Trophoblast cell (in vitro differentiated cells and primary cell): ENCODE data around the gene ZBTB25.

Source experiments
- DNase-seq, 2 donors: peaks; one replicate each; pipeline ENCODE4 v3.0.0-alpha.2; 2016
- H2AFZ ChIP-seq: 2 replicates; pipeline ENCODE4 v1.6.1; 2013; ENCODE audit warnings: low read length, moderate library complexity, mild to moderate bottlenecking; ENCODE audit not compliant: insufficient read depth, poor library complexity
- H2AK5ac ChIP-seq: 2 replicates; pipeline ENCODE4 v1.6.1; 2013; ENCODE audit warnings: mild to moderate bottlenecking, low read length
- H2BK120ac ChIP-seq: 2 replicates; pipeline ENCODE4 v1.6.1; 2013; ENCODE audit warnings: low read length, mild to moderate bottlenecking, moderate library complexity; ENCODE audit not compliant: insufficient read depth, poor library complexity
- H2BK12ac ChIP-seq: 2 replicates; pipeline ENCODE4 v1.6.1; 2013; ENCODE audit warnings: mild to moderate bottlenecking, low read length, moderate library complexity
- H2BK5ac ChIP-seq: 2 replicates; pipeline ENCODE4 v1.6.1; 2013; ENCODE audit warnings: low read length, low read depth, moderate library complexity, mild to moderate bottlenecking; ENCODE audit not compliant: poor library complexity
- H3K14ac ChIP-seq: 2 replicates; pipeline ENCODE4 v1.6.1; 2013; ENCODE audit warnings: mild to moderate bottlenecking, low read length
- H3K18ac ChIP-seq: 2 replicates; pipeline ENCODE4 v1.6.1; 2013; ENCODE audit warnings: mild to moderate bottlenecking, low read length
- H3K23ac ChIP-seq: 2 replicates; pipeline ENCODE4 v1.6.1; 2013; ENCODE audit warnings: low read length
- H3K27ac ChIP-seq: 2 replicates; pipeline ENCODE4 v1.5.1; 2013; ENCODE audit warnings: low read depth, mild to moderate bottlenecking, inconsistent platforms, low read length, moderate library complexity
- H3K27me3 ChIP-seq: 2 replicates; pipeline ENCODE4 v1.6.1; 2013; ENCODE audit warnings: inconsistent platforms, mild to moderate bottlenecking, low read length, moderate library complexity; ENCODE audit not compliant: insufficient read depth
- H3K36me3 ChIP-seq, 2 experiments: 1 replicate in 1 of 2; 2 replicates in 1 of 2; pipeline ENCODE4 v1.6.1; 2013; ENCODE audit warnings: low read length in 2 of 2, mild to moderate bottlenecking in 2 of 2, moderate library complexity in 1 of 2; ENCODE audit not compliant: insufficient read depth in 2 of 2, control insufficient read depth in 1 of 2
- H3K4ac ChIP-seq: 2 replicates; pipeline ENCODE4 v1.6.1; 2013; ENCODE audit warnings: low read depth, mild to moderate bottlenecking, low read length, moderate library complexity
- H3K4me1 ChIP-seq, 2 experiments: 1 replicate in 1 of 2; 2 replicates in 1 of 2; pipeline ENCODE4 v1.6.1; 2013; ENCODE audit warnings: low read length in 2 of 2, mild to moderate bottlenecking in 2 of 2, moderate library complexity in 1 of 2; ENCODE audit not compliant: insufficient read depth in 2 of 2, control insufficient read depth in 1 of 2
- H3K4me2 ChIP-seq: 2 replicates; pipeline ENCODE4 v1.6.1; 2013; ENCODE audit warnings: inconsistent platforms, mild to moderate bottlenecking, low read length, moderate library complexity
- H3K4me3 ChIP-seq: 2 replicates; pipeline ENCODE4 v1.5.1; 2013; ENCODE audit warnings: mild to moderate bottlenecking, low read depth, low read length, inconsistent platforms
- H3K79me1 ChIP-seq: one replicate; pipeline ENCODE4 v1.6.1; 2013; ENCODE audit warnings: low read length
- H3K79me2 ChIP-seq: 2 replicates; pipeline ENCODE4 v1.6.1; 2013; ENCODE audit warnings: low read length, mild to moderate bottlenecking; ENCODE audit not compliant: control insufficient read depth, insufficient read depth, poor library complexity
- H3K9ac ChIP-seq: 2 replicates; pipeline ENCODE4 v1.6.1; 2013; ENCODE audit warnings: mild to moderate bottlenecking, low read length
- H3K9me3 ChIP-seq: 2 replicates; pipeline ENCODE4 v1.6.1; 2013; ENCODE audit warnings: low read depth, mild to moderate bottlenecking, control low read depth, inconsistent platforms, low read length; ENCODE audit not compliant: insufficient read depth
- H4K12ac ChIP-seq: 2 replicates; pipeline ENCODE4 v1.6.1; 2013; ENCODE audit warnings: low read depth, mild to moderate bottlenecking, low read length, moderate library complexity
- H4K8ac ChIP-seq: 2 replicates; pipeline ENCODE4 v1.6.1; 2013; ENCODE audit warnings: low read depth, mild to moderate bottlenecking, low read length, moderate library complexity
- H4K91ac ChIP-seq: one replicate; pipeline ENCODE4 v1.6.1; 2013; ENCODE audit warnings: low read depth, mild to moderate bottlenecking, low read length, moderate library complexity
- WGBS: extraction: QIAGEN DNeasy Blood & Tissue Kit; methylation state at CpG from one replicate; pipeline ENCODE4 v1.1.7; 2013; ENCODE audit warnings: missing lambda C conversion rate; ENCODE audit not compliant: insufficient read length, insufficient coverage; ENCODE audit errors: extremely low coverage; 5-methylcytosine and 5-hydroxymethylcytosine counted together

Gene ZBTB25

GRCh38 chr14:64504897-64505794, 1.5 kb upstream of the ZBTB25 start:
- peak; percentile 83 to 87 for DNase-seq
- peak overlapping the region; percentile 45 for H2BK120ac ChIP-seq
- H3K36me3 ChIP-seq, result no peaks in the 10 kb centered on the region
- H3K4me3 ChIP-seq, result peak overlapping the region; percentile 93
- peak overlapping the region; percentile 99 for H3K4me2 ChIP-seq
- H3K27me3 ChIP-seq, result no peaks in the 10 kb centered on the region
- peaks cover 37% of the 10 kb centered on the region for H3K79me2 ChIP-seq
- no CpG with 5 or more reads among the region's 68 CpGs for WGBS
- H3K9me3 ChIP-seq, result no peaks in the 10 kb centered on the region
- peak overlapping the region; percentile 100 for H3K9ac ChIP-seq
- peak overlapping the region; percentile 100 for H4K91ac ChIP-seq
- peak overlapping the region; percentile 100 for H3K27ac ChIP-seq
- H4K12ac ChIP-seq, result peak overlapping the region; percentile 97
- peaks cover 35% of the 10 kb centered on the region for H3K79me1 ChIP-seq
- H3K4ac ChIP-seq, result peak overlapping the region; percentile 97
- peak overlapping the region; percentile 37 for H3K23ac ChIP-seq
- H2AK5ac ChIP-seq, result peak overlapping the region; percentile 98
- peak overlapping the region; percentile 98 for H2BK5ac ChIP-seq
- H4K8ac ChIP-seq, result peak overlapping the region; percentile 95
- peak overlapping the region; percentile 92 for H3K18ac ChIP-seq
- H2BK12ac ChIP-seq, result peak overlapping the region; percentile 55
- peak overlapping the region; percentile 98 for H3K14ac ChIP-seq
- H3K4me1 ChIP-seq, result peaks cover 13 to 15% of the 10 kb centered on the region in 2 experiments
- peak overlapping the region; percentile 82 for H2AFZ ChIP-seq

GRCh38 chr14:64504310-64504896, 765 bp upstream of the ZBTB25 start, which contains the start of gene ZBTB1:
Gene ZBTB1, plus strand, starts transcription at chr14:64504770. Its CDS starts 16,735 bp downstream, at chr14:64521505.
- H3K14ac ChIP-seq, result peak within 1 kb of the TSS; percentile 98
- H3K4me1 ChIP-seq, result peaks cover 13 to 15% of the 10 kb centered on the region in 2 experiments
- peak within 1 kb of the TSS; percentile 98 for H2AK5ac ChIP-seq
- H4K91ac ChIP-seq, result peak within 1 kb of the TSS; percentile 100
- H2BK5ac ChIP-seq, result peak within 1 kb of the TSS; percentile 98
- no peaks in the 10 kb centered on the region for H3K9me3 ChIP-seq
- peak within 1 kb of the TSS; percentile 92 for H3K18ac ChIP-seq
- peak within 1 kb of the TSS; percentile 95 for H4K8ac ChIP-seq
- peak within 1 kb of the TSS; percentile 97 for H4K12ac ChIP-seq
- peak; percentile 86 to 88 for DNase-seq
- WGBS, result no CpG with 5 or more reads among the region's 63 CpGs
- peaks cover 37% of the 10 kb centered on the region for H3K79me2 ChIP-seq
- H3K36me3 ChIP-seq, result no peaks in the 10 kb centered on the region
- peak within 1 kb of the TSS; percentile 97 for H3K4ac ChIP-seq
- peak within 1 kb of the TSS; percentile 67 for H2BK12ac ChIP-seq
- H3K23ac ChIP-seq, result peak within 1 kb of the TSS; percentile 37
- H3K27me3 ChIP-seq, result no peaks in the 10 kb centered on the region
- H3K4me3 ChIP-seq, result peak within 1 kb of the TSS; percentile 93
- peak within 1 kb of the TSS; percentile 100 for H3K9ac ChIP-seq
- peaks cover 35% of the 10 kb centered on the region for H3K79me1 ChIP-seq
- peak within 1 kb of the TSS; percentile 82 for H2AFZ ChIP-seq
- H2BK120ac ChIP-seq, result peak within 1 kb of the TSS; percentile 45
- H3K4me2 ChIP-seq, result peak within 1 kb of the TSS; percentile 99
- H3K27ac ChIP-seq, result peak within 1 kb of the TSS; percentile 100

GRCh38 chr14:64502887-64503433, 678 bp downstream of the ZBTB25 start:
- Histone ChIP-seq H2AK5ac (peak overlapping the region; percentile 88), H3K27me3 (no peaks in the 10 kb centered on the region), H3K4ac (peak overlapping the region; percentile 96), H3K4me1 (peaks cover 9 to 11% of the 10 kb centered on the region in 2 experiments), H3K4me2 (peak overlapping the region; percentile 99), H3K18ac (peak overlapping the region; percentile 96), H3K23ac (no peak overlapping the region), H3K9ac (peak overlapping the region; percentile 50), H4K12ac (peak overlapping the region; percentile 31), H2AFZ (no peak overlapping the region), H3K79me1 (peaks cover 33% of the 10 kb centered on the region), H2BK12ac (no peak overlapping the region), H4K91ac (peak overlapping the region; percentile 100), H3K9me3 (no peaks in the 10 kb centered on the region), H3K79me2 (peaks cover 32% of the 10 kb centered on the region), H3K36me3 (no peaks in the 10 kb centered on the region), H3K14ac (peak overlapping the region; percentile 98), H2BK120ac (peak overlapping the region; percentile 45), H4K8ac (peak overlapping the region; percentile 95), H2BK5ac (peak overlapping the region; percentile 98), H3K27ac (peak overlapping the region; percentile 100), H3K4me3 (peak overlapping the region; percentile 93)
- no CpG with 5 or more reads among the region's 29 CpGs for WGBS
- peak; percentile 68 to 77 for DNase-seq

GRCh38 chr14:64502456-64502855, 1.2 kb downstream of the ZBTB25 start:
- Histone ChIP-seq H3K23ac (no peak overlapping the region), H3K27me3 (no peaks in the 10 kb centered on the region), H2BK120ac (peak overlapping the region; percentile 45), H2AK5ac (peak overlapping the region; percentile 71), H4K91ac (peak overlapping the region; percentile 100), H3K14ac (peak overlapping the region; percentile 98), H3K9ac (peak overlapping the region; percentile 68), H3K79me2 (peaks cover 29% of the 10 kb centered on the region), H2BK5ac (peak overlapping the region; percentile 98), H3K27ac (peak overlapping the region; percentile 100), H4K12ac (no peak overlapping the region), H3K79me1 (peaks cover 33% of the 10 kb centered on the region), H3K9me3 (no peaks in the 10 kb centered on the region), H3K4me2 (peak overlapping the region; percentile 99), H3K4ac (peak overlapping the region; percentile 96), H3K18ac (peak overlapping the region; percentile 96), H4K8ac (peak overlapping the region; percentile 93), H3K4me3 (no peak overlapping the region), H3K4me1 (peaks cover 8 to 9% of the 10 kb centered on the region in 2 experiments), H2BK12ac (peak overlapping the region; percentile 98), H3K36me3 (no peaks in the 10 kb centered on the region), H2AFZ (peak overlapping the region; percentile 66)
- DNase-seq, result peak in 1 of 2 donors; percentile 2
- WGBS, result no CpG with 5 or more reads among the region's 6 CpGs
